Astrocyte of the spinal cord (primary cell): Measurements from ENCODE around the gene KRTAP4-11.
"Not testable (repeated sequence)": the region's sequence is repeated elsewhere in the genome, so short reads cannot be mapped to it uniquely, and the experiment has no call there.

ENCODE experiments used
- DNase-seq: peaks from one replicate; pipeline ENCODE4 v3.0.0; 2011; ENCODE audit warnings: low read depth, low spot score
- H3K4me3 ChIP-seq: 2 replicates; pipeline ENCODE4 v1.5.1; 2011; ENCODE audit warnings: low read depth, mild to moderate bottlenecking, low read length, moderate library complexity
- CTCF ChIP-seq: IDR thresholded peaks from 2 replicates; pipeline ENCODE4 v1.5.1; 2012; ENCODE audit warnings: low read depth, mild to moderate bottlenecking, low read length, inconsistent platforms
- in situ Hi-C: cut with HindIII; loops from 2 replicates; pipeline ENCODE4 v1.10.0; 2017; ENCODE audit warnings: low sequenced_read_pairs

The KRTAP4-11 gene

GRCh38 chr17:41117846-41118386 lies at the start of gene KRTAP4-11:
Gene KRTAP4-11 (minus strand): TSS chr17:41118373. CDS start chr17:41118315, 58 bp downstream.
- DNase-seq, in situ Hi-C loops, H3K4me3 ChIP-seq: not testable (repeated sequence)

- TF ChIP-seq CTCF = no peak
Observed at GRCh38 chr17:41167561-41167960, 49.4 kb upstream of the KRTAP4-11 start.

GRCh38 chr17:41163828-41164227 lies 45.7 kb upstream of the KRTAP4-11 start:
- DNase-seq = no peak
- no peak overlapping the region for H3K4me3 ChIP-seq
- in situ Hi-C loops = no loop called here
- TF ChIP-seq CTCF = no peak

More at GRCh38 chr17:41167561-41167960, 49.4 kb upstream of the KRTAP4-11 start:
- in situ Hi-C loops = no loop called here
- H3K4me3 ChIP-seq = no peak overlapping the region
- no peak for DNase-seq

- no peak within 1 kb of the TSS for H3K4me3 ChIP-seq
- in situ Hi-C loops = no loop called here
- no peak for TF ChIP-seq CTCF
- DNase-seq = no peak
Observed at GRCh38 chr17:41160648-41161047, 42.5 kb upstream of the KRTAP4-11 start, which contains the start of gene KRTAP4-4. Gene KRTAP4-4 (minus strand): TSS chr17:41160748. CDS start chr17:41160691, 57 bp downstream.

GRCh38 chr17:41160190-41160589 lies 42.0 kb upstream of the KRTAP4-11 start:
- DNase-seq, H3K4me3 ChIP-seq, in situ Hi-C loops: not testable (repeated sequence)

- no peak for DNase-seq
- in situ Hi-C loops = no loop called here
- no peak overlapping the region for H3K4me3 ChIP-seq
- no peak for TF ChIP-seq CTCF
Observed at GRCh38 chr17:41153856-41154255, 35.7 kb upstream of the KRTAP4-11 start.

GRCh38 chr17:41151525-41151924 lies 33.4 kb upstream of the KRTAP4-11 start:
- in situ Hi-C loops = no loop called here
- no peak for DNase-seq
- TF ChIP-seq CTCF = no peak
- no peak overlapping the region for H3K4me3 ChIP-seq

- H3K4me3 ChIP-seq = no peak overlapping the region
- in situ Hi-C loops = no loop called here
- DNase-seq = no peak
- no peak for TF ChIP-seq CTCF
Observed at GRCh38 chr17:41150026-41150425, 31.9 kb upstream of the KRTAP4-11 start.
